GM23338 (cell line): Measurements from ENCODE around the gene SHANK1. TPM values are rescaled to one million over a fixed set of nuclear protein-coding genes. Genes with fewer than 3 reads are reported as not detected.

Source experiments
- ATAC-seq: fragments of 200-7000 bp; cut with Tn5 transposase; 3 replicates; pipeline ENCODE4 v1.9.1; 2020
- DNase-seq: peaks from one replicate; pipeline ENCODE4 v3.0.0-alpha.2; 2015; ENCODE audit warnings: low spot score
- H2AFZ ChIP-seq: fragments of 200-600 bp; sonication (generic); 2 replicates; pipeline ENCODE4 v1.8.0; 2016; ENCODE audit warnings: antibody characterized with exemption, mild to moderate bottlenecking, moderate library complexity
- H3F3A ChIP-seq: fragments of 200-600 bp; sonication (generic); replicated peaks from 2 replicates; pipeline ENCODE4 v1.8.0; 2017; ENCODE audit warnings: antibody characterized with exemption, mixed run types, low read depth
- H3K27ac ChIP-seq: fragments of 200-600 bp; sonication (generic); 2 replicates; pipeline ENCODE4 v1.6.1; 2016; ENCODE audit warnings: low read depth
- H3K27me3 ChIP-seq: fragments of 200-600 bp; sonication (generic); 2 replicates; pipeline ENCODE4 v1.8.0; 2016; ENCODE audit warnings: mild to moderate bottlenecking, mixed run types, moderate library complexity; ENCODE audit not compliant: insufficient read depth
- H3K36me3 ChIP-seq: fragments of 200-600 bp; sonication (generic); 2 replicates; pipeline ENCODE4 v1.8.0; 2016; ENCODE audit warnings: mild to moderate bottlenecking; ENCODE audit not compliant: insufficient read depth
- H3K4me1 ChIP-seq: fragments of 200-600 bp; sonication (generic); 2 replicates; pipeline ENCODE4 v1.8.0; 2016; ENCODE audit warnings: mild to moderate bottlenecking, moderate library complexity; ENCODE audit not compliant: insufficient read depth
- H3K4me2 ChIP-seq: fragments of 200-600 bp; sonication (generic); 2 replicates; pipeline ENCODE4 v1.7.1; 2017; ENCODE audit warnings: mixed run types
- H3K4me3 ChIP-seq: fragments of 200-600 bp; sonication (generic); 2 replicates; pipeline ENCODE4 v1.6.1; 2016; ENCODE audit warnings: mixed run types
- H3K79me2 ChIP-seq: fragments of 200-600 bp; sonication (generic); replicated peaks from 2 replicates; pipeline ENCODE4 v1.8.0; 2017; ENCODE audit warnings: mild to moderate bottlenecking; ENCODE audit not compliant: insufficient read depth
- H3K9me2 ChIP-seq: fragments of 200-600 bp; sonication (generic); 2 replicates; pipeline ENCODE4 v1.8.0; 2017; ENCODE audit not compliant: insufficient read depth
- H4K20me1 ChIP-seq: fragments of 200-600 bp; sonication (generic); replicated peaks from 2 replicates; pipeline ENCODE4 v1.8.0; 2017; ENCODE audit warnings: mild to moderate bottlenecking; ENCODE audit not compliant: insufficient read depth
- H3K27ac Mint-ChIP-seq: 2 replicates; pipeline ENCODE4 v1.8.0; 2020; ENCODE audit warnings: inconsistent platforms, mild to moderate bottlenecking, moderate library complexity, mixed read lengths
- H3K27me3 Mint-ChIP-seq: 3 replicates; pipeline ENCODE4 v1.8.0; 2022; ENCODE audit warnings: low read depth, mild to moderate bottlenecking, moderate library complexity, mixed read lengths, inconsistent platforms; ENCODE audit not compliant: insufficient read depth, poor library complexity
- H3K36me3 Mint-ChIP-seq: 3 replicates; pipeline ENCODE4 v1.8.0; 2021; ENCODE audit warnings: low read depth, mild to moderate bottlenecking, inconsistent platforms, moderate library complexity, mixed read lengths
- H3K4me1 Mint-ChIP-seq: 3 replicates; pipeline ENCODE4 v1.8.0; 2020; ENCODE audit warnings: mild to moderate bottlenecking, inconsistent platforms, mixed read lengths
- H3K4me3 Mint-ChIP-seq: 3 replicates; pipeline ENCODE4 v1.8.0; 2021; ENCODE audit warnings: moderate library complexity, mild to moderate bottlenecking, inconsistent platforms, mixed read lengths
- H3K9me3 Mint-ChIP-seq: 3 replicates; pipeline ENCODE4 v1.8.0; 2020; ENCODE audit warnings: moderate library complexity, mild to moderate bottlenecking, inconsistent platforms, mixed read lengths
- CREB1 ChIP-seq: fragments of 250-450 bp; sonication (Bioruptor Pico); IDR thresholded peaks from 2 replicates; pipeline ENCODE4 v1.5.0; 2020; ENCODE audit warnings: low read depth, mild to moderate bottlenecking, moderate library complexity
- JUNB ChIP-seq: IDR thresholded peaks from one replicate; pipeline ENCODE4 v1.6.1; 2016; ENCODE audit warnings: antibody characterized with exemption; ENCODE audit not compliant: unreplicated experiment
- NANOG ChIP-seq: IDR thresholded peaks from 2 replicates; pipeline ENCODE4 v1.6.1; 2016; ENCODE audit warnings: antibody characterized with exemption, borderline replicate concordance
- POLR2AphosphoS5 ChIP-seq: IDR thresholded peaks from 2 replicates; pipeline ENCODE4 v1.6.1; 2016; ENCODE audit warnings: antibody characterized with exemption, low read depth
- STAT1 ChIP-seq: IDR thresholded peaks from one replicate; pipeline ENCODE4 v1.6.1; 2016; ENCODE audit warnings: antibody characterized with exemption; ENCODE audit not compliant: unreplicated experiment
- ZNF114 ChIP-seq: fragments of 250-450 bp; sonication (Bioruptor Pico); IDR thresholded peaks from 2 replicates; pipeline ENCODE4 v1.5.0; 2020; ENCODE audit warnings: mild to moderate bottlenecking, moderate library complexity
- polyA plus RNA-seq: library from polyadenylated mRNA; unstranded; fragments of >200 nt; fragmentation: Nextera tagmentation; extraction: Ambion mirVana; gene quantifications from 2 replicates; pipeline ENCODE4 v1.2.1, GENCODE V29; 2016
- total RNA-seq: library from RNA; depleted of rRNA; stranded (reverse); fragments of >200 nt; shearing (Covaris generic); gene quantifications from 2 replicates; pipeline ENCODE4 v1.2.3, GENCODE V29; 2014
- TF ChIP-seq, protein P1 (sequence below): fragments of 250-450 bp; sonication (Bioruptor Pico); IDR thresholded peaks from 2 replicates; pipeline ENCODE4 v1.5.0; 2020; ENCODE audit warnings: mild to moderate bottlenecking, moderate library complexity

The SHANK1 gene
- total and polyA plus RNA-seq, 2 experiments from 2014 or later, result 0.23 to 4.1 TPM

DNA sequence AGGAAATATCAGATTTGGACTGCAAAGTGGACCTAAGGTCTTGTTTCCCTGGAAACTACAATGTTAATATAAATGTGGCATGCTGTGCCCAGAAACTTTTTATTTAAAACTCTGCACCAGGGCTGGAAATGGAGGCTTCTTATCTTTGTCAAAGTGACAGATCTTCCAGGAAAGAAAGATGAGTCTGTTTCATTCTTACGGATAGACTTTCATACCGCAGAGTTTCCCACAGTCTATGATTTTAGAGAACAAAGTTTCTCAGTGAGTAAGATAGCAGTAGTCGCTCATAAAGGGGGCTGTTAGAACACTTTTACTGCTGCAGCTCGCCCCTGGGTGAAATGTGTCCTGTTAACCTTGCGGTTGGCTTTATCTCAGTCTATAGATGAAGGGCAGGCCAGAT, 10.3 kb upstream of the SHANK1 start:
- no peak for ATAC-seq
- H3K4me3 Mint-ChIP-seq, result no peak overlapping the region
- TF ChIP-seq CREB1 (CRISPR knock-in tag), result no peak
- TF ChIP-seq, protein P1, sequence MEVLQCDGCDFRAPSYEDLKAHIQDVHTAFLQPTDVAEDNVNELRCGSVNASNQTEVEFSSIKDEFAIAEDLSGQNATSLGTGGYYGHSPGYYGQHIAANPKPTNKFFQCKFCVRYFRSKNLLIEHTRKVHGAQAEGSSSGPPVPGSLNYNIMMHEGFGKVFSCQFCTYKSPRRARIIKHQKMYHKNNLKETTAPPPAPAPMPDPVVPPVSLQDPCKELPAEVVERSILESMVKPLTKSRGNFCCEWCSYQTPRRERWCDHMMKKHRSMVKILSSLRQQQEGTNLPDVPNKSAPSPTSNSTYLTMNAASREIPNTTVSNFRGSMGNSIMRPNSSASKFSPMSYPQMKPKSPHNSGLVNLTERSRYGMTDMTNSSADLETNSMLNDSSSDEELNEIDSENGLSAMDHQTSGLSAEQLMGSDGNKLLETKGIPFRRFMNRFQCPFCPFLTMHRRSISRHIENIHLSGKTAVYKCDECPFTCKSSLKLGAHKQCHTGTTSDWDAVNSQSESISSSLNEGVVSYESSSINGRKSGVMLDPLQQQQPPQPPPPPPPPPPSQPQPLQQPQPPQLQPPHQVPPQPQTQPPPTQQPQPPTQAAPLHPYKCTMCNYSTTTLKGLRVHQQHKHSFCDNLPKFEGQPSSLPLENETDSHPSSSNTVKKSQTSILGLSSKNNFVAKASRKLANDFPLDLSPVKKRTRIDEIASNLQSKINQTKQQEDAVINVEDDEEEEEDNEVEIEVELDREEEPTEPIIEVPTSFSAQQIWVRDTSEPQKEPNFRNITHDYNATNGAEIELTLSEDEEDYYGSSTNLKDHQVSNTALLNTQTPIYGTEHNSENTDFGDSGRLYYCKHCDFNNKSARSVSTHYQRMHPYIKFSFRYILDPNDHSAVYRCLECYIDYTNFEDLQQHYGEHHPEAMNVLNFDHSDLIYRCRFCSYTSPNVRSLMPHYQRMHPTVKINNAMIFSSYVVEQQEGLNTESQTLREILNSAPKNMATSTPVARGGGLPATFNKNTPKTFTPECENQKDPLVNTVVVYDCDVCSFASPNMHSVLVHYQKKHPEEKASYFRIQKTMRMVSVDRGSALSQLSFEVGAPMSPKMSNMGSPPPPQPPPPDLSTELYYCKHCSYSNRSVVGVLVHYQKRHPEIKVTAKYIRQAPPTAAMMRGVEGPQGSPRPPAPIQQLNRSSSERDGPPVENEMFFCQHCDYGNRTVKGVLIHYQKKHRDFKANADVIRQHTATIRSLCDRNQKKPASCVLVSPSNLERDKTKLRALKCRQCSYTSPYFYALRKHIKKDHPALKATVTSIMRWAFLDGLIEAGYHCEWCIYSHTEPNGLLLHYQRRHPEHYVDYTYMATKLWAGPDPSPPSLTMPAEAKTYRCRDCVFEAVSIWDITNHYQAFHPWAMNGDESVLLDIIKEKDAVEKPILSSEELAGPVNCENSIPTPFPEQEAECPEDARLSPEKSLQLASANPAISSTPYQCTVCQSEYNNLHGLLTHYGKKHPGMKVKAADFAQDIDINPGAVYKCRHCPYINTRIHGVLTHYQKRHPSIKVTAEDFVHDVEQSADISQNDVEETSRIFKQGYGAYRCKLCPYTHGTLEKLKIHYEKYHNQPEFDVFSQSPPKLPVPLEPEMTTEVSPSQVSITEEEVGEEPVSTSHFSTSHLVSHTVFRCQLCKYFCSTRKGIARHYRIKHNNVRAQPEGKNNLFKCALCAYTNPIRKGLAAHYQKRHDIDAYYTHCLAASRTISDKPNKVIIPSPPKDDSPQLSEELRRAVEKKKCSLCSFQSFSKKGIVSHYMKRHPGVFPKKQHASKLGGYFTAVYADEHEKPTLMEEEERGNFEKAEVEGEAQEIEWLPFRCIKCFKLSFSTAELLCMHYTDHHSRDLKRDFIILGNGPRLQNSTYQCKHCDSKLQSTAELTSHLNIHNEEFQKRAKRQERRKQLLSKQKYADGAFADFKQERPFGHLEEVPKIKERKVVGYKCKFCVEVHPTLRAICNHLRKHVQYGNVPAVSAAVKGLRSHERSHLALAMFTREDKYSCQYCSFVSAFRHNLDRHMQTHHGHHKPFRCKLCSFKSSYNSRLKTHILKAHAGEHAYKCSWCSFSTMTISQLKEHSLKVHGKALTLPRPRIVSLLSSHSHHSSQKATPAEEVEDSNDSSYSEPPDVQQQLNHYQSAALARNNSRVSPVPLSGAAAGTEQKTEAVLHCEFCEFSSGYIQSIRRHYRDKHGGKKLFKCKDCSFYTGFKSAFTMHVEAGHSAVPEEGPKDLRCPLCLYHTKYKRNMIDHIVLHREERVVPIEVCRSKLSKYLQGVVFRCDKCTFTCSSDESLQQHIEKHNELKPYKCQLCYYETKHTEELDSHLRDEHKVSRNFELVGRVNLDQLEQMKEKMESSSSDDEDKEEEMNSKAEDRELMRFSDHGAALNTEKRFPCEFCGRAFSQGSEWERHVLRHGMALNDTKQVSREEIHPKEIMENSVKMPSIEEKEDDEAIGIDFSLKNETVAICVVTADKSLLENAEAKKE (CRISPR knock-in tag), result no peak

DNA sequence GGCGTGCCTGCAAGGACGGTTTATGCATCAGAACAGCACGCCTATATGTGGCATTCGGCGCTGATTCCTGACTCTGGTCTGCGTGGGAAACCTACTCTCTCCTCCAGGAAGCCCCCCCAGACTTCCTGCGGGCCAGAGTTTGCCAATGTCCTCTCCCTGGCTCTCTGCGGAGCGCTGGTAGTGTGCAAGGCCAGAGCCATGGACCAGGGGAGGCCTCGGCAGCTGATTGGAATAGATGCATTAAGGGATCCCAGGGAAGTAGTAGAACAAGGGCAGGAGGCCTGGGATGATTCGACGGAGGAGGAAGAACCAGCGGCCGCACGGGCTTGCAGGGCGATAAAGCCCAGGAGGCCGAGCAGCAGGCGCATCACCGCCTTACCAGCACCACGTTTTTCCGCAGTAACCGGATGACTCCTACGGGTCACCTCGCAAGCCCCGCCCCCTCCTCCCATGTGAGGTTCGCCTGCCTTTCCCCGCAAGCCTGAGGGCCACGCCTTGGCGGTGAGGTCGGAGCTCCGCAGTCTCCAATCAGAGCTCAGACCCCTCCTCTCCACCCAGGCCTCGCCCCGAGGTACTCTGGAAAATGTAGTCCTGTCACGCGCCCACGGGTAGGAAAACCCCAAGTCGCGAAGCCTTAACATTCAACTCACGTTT, 8.6 kb upstream of the SHANK1 start:
- Histone ChIP-seq H3K9me2 (no peaks in the 10 kb centered on the region), H3K4me3 (peak overlapping the region; percentile 43), H3K4me2 (peak overlapping the region; percentile 78), H3K4me1 (peaks cover 24% of the 10 kb centered on the region), H3K27me3 (peaks cover 14% of the 10 kb centered on the region), H2AFZ (peak overlapping the region; percentile 48; the same call in 1 of the 2 replicates), H3K27ac (peak overlapping the region; percentile 57), H3K79me2 (peaks cover 10% of the 10 kb centered on the region), H3F3A (0 out of 2 replicates have a peak, but pooled peaks cover 2% of the 10 kb centered on the region), H4K20me1 (no peaks in the 10 kb centered on the region; the same call in 1 of the 2 replicates), H3K36me3 (no peaks in the 10 kb centered on the region)
- ATAC-seq (peak; percentile 69), DNase-seq (peak; percentile 99)
- peaks cover 95% of the 10 kb centered on the region for H3K9me3 Mint-ChIP-seq
- H3K36me3 Mint-ChIP-seq, result peaks cover 27% of the 10 kb centered on the region
- H3K4me1 Mint-ChIP-seq, result no peaks in the 10 kb centered on the region
- TF ChIP-seq JUNB (no peak), STAT1 (no peak), NANOG (no peak), ZNF114 (CRISPR knock-in tag) (no peak), POLR2AphosphoS5 (peak; percentile 84)
- H3K4me3 Mint-ChIP-seq, result no peak overlapping the region
- H3K27me3 Mint-ChIP-seq, result peaks cover 11% of the 10 kb centered on the region
- H3K27ac Mint-ChIP-seq, result no peak overlapping the region

More for the DNA sequence above, 10.3 kb upstream of the SHANK1 start:
- H3K36me3 ChIP-seq, result no peaks in the 10 kb centered on the region
- Mint-ChIP-seq H3K4me1 (no peaks in the 10 kb centered on the region), H3K9me3 (peaks cover 97% of the 10 kb centered on the region), H3K27ac (no peak overlapping the region), H3K27me3 (peaks cover 7% of the 10 kb centered on the region), H3K36me3 (peaks cover 33% of the 10 kb centered on the region)
- no peak overlapping the region for H3K27ac ChIP-seq
- 0 out of 2 replicates have a peak, but pooled peaks cover 2% of the 10 kb centered on the region for H3F3A ChIP-seq
- no peak overlapping the region for H2AFZ ChIP-seq
- no peaks in the 10 kb centered on the region for H3K9me2 ChIP-seq
- H4K20me1 ChIP-seq, result no peaks in the 10 kb centered on the region; the same call in 1 of the 2 replicates
- DNase-seq, result no peak
- H3K4me2 ChIP-seq, result no peak overlapping the region
- peaks cover 10% of the 10 kb centered on the region for H3K79me2 ChIP-seq
- peaks cover 15% of the 10 kb centered on the region for H3K4me1 ChIP-seq
- H3K4me3 ChIP-seq, result no peak overlapping the region
- peaks cover 3% of the 10 kb centered on the region; the same call in 1 of the 2 replicates for H3K27me3 ChIP-seq
